Coronary artery (tissue), 2 donors: ENCODE data around the gene KRTAP13-4.

Experiments used
- DNase-seq: peaks from one replicate; pipeline ENCODE4 v3.0.0-alpha.2; 2017; ENCODE audit warnings: low spot score
- H3K27ac ChIP-seq, 2 donors: fragments of 200-600 bp; sonication (generic); one replicate each; pipeline ENCODE4 v1.5.1; 2016 to 2019
- H3K4me3 ChIP-seq: fragments of 200-600 bp; sonication (generic); 2 replicates; pipeline ENCODE4 v1.5.1; 2016; ENCODE audit warnings: mild to moderate bottlenecking, moderate library complexity
- TF ChIP-seq, protein P1 (sequence below): fragments of 200-600 bp; sonication (generic); IDR thresholded peaks from one replicate; pipeline ENCODE4 v1.5.1; 2019; ENCODE audit warnings: antibody characterized with exemption

KRTAP13-4 gene

DNA sequence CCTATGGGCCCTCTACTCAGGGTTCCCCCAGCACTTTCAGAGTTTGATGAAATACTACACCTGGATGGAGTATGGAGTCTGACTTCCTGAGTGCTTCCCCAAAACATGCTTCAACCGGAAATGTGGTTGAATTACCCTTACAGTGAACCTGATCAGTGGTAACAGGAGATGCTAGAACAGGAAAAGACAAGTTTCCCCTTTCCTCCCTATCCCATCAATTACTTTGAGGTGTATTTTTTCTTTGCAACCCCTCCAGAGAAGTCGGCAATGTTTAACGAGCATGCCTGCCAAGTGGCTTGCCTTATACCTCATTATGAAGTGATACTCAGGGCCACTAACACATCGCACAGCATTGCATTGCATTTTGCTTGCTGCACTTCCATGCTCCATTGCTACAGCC lies 17.0 kb downstream of the KRTAP13-4 start:
- H3K27ac ChIP-seq, result no peak overlapping the region
- TF ChIP-seq, protein P1, sequence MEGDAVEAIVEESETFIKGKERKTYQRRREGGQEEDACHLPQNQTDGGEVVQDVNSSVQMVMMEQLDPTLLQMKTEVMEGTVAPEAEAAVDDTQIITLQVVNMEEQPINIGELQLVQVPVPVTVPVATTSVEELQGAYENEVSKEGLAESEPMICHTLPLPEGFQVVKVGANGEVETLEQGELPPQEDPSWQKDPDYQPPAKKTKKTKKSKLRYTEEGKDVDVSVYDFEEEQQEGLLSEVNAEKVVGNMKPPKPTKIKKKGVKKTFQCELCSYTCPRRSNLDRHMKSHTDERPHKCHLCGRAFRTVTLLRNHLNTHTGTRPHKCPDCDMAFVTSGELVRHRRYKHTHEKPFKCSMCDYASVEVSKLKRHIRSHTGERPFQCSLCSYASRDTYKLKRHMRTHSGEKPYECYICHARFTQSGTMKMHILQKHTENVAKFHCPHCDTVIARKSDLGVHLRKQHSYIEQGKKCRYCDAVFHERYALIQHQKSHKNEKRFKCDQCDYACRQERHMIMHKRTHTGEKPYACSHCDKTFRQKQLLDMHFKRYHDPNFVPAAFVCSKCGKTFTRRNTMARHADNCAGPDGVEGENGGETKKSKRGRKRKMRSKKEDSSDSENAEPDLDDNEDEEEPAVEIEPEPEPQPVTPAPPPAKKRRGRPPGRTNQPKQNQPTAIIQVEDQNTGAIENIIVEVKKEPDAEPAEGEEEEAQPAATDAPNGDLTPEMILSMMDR, result no peak
- DNase-seq, result no peak
- no peak overlapping the region for H3K4me3 ChIP-seq

DNA sequence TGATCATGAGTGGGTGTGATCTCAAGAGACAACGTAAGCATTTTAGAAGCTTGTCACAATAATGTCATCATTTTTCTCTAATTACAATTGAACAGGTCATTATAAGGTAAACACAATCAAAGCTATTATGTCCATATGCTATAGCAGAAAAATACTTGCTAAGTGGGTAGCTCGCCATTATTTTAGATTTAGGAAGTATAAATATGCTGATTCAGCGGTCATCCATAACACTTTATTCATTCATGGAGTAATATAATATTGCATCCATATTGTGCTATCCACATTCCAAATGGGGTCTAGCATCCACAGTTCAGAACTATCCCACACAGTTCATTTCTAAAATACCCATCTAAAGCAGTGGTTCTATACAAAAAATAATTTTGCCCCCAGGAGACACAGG lies 18.5 kb downstream of the KRTAP13-4 start:
- no peak overlapping the region for H3K27ac ChIP-seq
- no peak overlapping the region for H3K4me3 ChIP-seq
- DNase-seq, result no peak
- TF ChIP-seq, protein P1, result no peak

DNA sequence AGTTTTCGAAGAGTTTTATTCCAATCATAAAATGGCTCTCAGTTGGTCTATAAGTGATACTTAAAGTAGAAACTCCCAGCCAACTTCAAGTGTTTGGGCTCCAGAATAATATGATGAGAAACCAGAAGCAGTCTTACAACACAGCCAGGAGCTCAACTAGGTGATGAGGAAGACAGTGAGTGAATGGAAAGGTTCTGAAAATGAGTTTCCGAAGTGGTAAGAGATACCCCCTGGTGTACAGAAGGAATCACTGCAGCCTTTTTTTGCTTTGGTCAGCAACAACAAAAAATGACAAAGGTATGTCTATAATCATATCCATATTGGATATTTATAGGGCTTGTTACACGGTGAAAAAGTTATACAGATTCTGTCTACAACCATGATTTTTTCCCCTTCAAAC lies 33.7 kb downstream of the KRTAP13-4 start:
- H3K4me3 ChIP-seq, result no peak overlapping the region
- DNase-seq, result no peak
- TF ChIP-seq, protein P1, result no peak
- H3K27ac ChIP-seq, result no peak overlapping the region

DNA sequence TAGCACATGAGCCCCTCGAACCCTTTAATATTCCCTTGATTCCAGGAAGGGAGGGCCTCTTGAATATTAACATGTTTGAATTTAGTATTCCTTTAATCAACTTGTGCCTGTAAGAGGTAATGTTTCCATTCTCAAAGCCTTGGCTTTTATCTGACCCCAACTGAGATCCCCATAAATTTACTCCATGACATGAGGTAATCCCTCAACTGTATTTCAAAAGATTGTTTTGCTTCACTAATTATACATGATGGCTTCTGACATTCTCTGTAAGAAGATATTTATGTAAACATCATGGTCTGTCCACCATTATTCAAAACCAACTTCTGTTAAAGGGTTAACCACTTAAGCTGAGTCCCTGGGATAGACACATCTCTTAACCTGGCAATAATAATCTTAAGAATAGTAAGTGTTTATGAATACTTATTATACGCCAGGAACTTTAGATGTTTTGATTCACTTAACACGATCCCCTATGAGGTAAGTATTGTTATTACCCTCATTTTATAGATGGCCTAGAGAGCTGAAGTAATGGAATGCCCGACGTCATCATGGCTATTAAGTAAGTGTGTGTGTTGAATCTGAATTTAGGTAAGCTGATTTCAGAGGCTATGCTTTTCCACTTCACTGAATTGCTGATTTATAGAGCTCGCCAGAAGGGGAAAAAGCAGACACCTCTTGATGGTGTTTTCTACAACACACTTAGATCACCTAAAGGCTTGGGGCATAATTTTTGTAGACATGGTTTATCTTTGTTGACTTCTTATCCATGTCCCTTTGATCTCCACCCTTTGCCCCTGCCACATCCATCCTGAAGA lies 39.1 kb downstream of the KRTAP13-4 start:
- H3K4me3 ChIP-seq, result no peak overlapping the region
- TF ChIP-seq, protein P1, result no peak
- no peak for DNase-seq
- no peak overlapping the region for H3K27ac ChIP-seq

DNA sequence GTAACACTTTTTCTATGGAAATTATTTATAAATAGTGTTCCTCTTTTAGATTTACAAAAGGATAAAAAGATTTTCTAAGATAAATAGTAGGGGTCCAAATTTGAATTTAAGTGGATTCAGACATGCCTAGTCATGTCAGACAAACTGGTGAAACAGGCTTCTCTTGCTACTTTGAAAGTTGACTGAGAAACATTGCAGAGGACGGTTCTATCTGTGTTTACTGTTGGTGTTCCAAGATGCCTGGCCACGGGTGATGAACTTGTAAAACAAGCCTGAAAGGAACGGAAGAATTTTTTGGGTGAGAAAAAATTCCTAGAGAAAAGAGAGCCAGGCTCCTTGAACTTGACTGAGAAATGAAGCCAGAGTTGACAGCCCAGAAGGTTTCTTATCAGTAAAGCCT lies 48.0 kb downstream of the KRTAP13-4 start:
- no peak overlapping the region for H3K27ac ChIP-seq
- DNase-seq, result no peak
- TF ChIP-seq, protein P1, result no peak
- H3K4me3 ChIP-seq, result no peak overlapping the region

DNA sequence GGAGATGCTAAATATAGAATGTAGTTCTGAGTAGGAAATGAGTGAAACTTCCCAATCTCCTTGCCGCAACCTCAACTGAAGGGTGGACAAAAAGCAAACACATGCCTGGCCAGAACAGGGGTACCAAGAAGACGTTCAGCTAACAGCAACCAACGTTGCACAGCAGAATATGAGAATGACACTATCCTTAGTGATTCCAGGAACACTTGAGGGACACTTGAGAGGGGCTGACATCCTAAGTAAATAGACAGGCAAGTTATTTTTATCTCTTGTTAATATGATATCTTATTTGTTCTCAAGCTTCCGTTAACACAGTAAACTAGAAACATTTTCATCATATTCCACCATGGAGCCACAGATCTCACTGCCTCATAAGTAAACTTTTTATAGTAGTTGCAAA lies 49.2 kb downstream of the KRTAP13-4 start:
- no peak overlapping the region for H3K27ac ChIP-seq

DNA sequence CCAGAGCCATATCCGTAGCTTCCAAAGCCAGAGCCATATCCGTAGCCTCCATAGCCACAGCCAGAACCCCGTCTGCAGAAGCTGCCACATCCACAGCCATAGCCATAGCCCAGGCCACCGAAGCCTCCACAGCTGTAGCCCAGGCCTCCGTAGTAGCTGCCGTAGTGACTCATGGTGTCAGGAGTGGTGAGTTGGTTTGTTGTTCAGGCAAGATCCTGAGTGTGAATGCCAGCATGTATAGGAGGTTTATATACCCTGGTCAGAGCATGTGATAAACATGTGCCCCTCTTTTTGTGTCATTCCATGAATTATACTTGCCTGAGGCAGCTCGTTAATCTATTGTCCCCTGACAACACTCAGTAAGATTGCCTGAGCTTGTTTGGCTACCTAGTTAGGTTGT lies 50.1 kb downstream of the KRTAP13-4 start, which contains the start of gene KRTAP19-1:
TSS of gene KRTAP19-1 (minus strand) at position 223 of the 400 bp plus-strand sequence. CDS start at position 173, 50 bp downstream.
- TF ChIP-seq, protein P1, result no peak

More for the DNA sequence above, 49.2 kb downstream of the KRTAP13-4 start:
- no peak overlapping the region for H3K4me3 ChIP-seq
- no peak for DNase-seq
- TF ChIP-seq, protein P1, result no peak

More for the DNA sequence above, 50.1 kb downstream of the KRTAP13-4 start, which contains the start of gene KRTAP19-1:
- no peak for DNase-seq
- H3K27ac ChIP-seq, result no peak within 1 kb of the TSS
- H3K4me3 ChIP-seq, result no peak within 1 kb of the TSS
